GM10266 (cell line): ENCODE measurements around the gene JAK1.

ENCODE experiments used
- DNase-seq: peaks from one replicate; pipeline ENCODE4 v3.0.0; 2012; ENCODE audit errors: extremely low spot score
- TF ChIP-seq, protein P1 (sequence below): IDR thresholded peaks from 2 replicates; pipeline ENCODE4 v1.5.1; 2012; ENCODE audit warnings: mild to moderate bottlenecking, low read depth; ENCODE audit not compliant: control insufficient read depth, insufficient read depth; ENCODE audit errors: missing control alignments

The JAK1 gene

DNA sequence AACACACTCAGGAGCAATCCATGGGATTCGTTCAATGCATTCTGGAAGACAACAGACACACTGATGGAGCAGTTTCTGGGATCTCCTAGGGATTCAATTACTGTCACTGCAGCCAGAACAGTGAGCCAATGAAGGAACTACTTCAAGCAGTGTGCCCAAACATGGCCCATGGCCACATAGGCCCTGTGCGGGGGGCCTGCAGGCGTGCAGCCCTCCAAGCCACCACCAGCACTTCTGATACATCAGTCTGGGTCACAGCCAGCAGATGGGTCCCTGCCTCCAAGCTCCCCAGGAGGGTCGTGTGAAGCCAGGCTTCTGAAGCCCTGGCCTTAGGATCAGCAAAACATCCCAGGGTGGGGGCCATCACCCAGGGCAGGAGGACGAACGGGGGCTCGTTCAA, 122.2 kb downstream of the JAK1 start:
- DNase-seq, result no peak
- TF ChIP-seq, protein P1, sequence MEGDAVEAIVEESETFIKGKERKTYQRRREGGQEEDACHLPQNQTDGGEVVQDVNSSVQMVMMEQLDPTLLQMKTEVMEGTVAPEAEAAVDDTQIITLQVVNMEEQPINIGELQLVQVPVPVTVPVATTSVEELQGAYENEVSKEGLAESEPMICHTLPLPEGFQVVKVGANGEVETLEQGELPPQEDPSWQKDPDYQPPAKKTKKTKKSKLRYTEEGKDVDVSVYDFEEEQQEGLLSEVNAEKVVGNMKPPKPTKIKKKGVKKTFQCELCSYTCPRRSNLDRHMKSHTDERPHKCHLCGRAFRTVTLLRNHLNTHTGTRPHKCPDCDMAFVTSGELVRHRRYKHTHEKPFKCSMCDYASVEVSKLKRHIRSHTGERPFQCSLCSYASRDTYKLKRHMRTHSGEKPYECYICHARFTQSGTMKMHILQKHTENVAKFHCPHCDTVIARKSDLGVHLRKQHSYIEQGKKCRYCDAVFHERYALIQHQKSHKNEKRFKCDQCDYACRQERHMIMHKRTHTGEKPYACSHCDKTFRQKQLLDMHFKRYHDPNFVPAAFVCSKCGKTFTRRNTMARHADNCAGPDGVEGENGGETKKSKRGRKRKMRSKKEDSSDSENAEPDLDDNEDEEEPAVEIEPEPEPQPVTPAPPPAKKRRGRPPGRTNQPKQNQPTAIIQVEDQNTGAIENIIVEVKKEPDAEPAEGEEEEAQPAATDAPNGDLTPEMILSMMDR, result no peak

DNA sequence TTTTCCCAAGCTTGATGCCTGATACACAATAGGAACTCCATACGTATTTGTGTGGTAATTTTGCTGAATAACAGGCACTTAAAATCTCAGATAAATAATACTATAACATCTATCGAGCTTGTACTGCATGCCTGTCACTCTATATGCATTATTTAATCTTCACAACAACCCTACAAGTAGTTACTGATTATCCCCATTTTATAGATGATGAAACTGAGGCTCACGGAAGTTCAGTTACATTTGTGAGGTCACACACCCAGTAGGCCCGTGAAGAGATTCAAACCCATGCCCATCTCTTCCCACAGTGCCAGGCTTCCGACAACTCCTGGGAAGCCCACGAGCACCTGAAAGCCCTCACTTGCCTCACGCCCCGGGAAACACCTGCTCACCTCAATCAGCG, 122.7 kb downstream of the JAK1 start:
- TF ChIP-seq, protein P1, result no peak
- no peak for DNase-seq

DNA sequence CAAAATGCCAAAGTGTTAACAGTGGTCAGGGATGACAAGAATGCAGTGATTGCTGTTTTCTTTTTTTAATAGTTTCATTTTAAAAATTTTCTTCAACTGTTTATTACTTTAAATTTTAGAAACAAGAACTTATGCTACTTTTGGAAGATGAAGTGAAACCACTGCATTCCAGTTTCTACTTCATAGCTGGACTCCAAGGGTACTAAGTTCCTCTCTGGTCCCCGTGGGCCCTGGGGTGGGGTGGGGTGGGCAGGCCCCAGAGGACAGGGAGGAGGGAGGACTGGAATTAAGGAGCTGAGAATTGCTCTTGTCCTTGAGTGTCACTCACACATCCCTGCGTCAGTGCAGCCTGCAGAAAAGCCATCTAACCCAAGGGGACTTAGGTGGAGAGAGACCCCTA, 124.1 kb downstream of the JAK1 start:
- TF ChIP-seq, protein P1, result no peak
- no peak for DNase-seq

DNA sequence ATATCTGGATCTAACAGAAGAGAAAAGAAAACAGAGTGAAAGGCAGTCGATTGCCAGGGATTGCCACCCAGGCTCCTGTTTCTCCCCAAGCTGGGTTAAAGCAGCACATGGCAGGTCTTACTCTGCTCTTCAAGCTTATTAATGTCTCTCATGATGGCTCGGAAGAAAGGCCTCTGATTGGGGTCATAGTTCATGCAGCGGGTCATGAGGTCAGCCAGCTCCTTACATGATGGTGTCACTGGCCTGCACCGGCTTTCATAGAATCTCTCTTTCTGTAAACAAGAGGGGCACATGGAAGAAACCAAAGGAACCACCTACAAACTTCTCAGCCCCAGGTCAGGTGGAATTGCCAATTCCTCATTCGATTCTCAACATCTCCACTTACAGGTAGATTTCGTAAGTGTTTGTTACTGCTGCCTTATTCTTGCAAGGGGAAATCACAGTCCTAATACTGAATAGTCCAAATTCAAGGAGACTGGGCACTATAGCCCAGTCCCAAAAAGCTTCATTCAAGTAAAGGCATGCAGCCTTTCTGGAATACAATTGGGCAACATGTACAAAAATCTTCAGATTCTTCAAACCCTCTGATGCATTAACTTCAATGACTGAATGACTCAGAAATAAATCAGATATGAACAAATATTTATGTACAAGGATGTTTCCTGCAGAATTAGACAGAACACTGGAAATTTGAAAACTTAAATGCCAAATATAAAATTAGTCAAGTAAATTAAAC, 124.9 kb downstream of the JAK1 start:
- no peak for DNase-seq
- TF ChIP-seq, protein P1, result no peak

DNA sequence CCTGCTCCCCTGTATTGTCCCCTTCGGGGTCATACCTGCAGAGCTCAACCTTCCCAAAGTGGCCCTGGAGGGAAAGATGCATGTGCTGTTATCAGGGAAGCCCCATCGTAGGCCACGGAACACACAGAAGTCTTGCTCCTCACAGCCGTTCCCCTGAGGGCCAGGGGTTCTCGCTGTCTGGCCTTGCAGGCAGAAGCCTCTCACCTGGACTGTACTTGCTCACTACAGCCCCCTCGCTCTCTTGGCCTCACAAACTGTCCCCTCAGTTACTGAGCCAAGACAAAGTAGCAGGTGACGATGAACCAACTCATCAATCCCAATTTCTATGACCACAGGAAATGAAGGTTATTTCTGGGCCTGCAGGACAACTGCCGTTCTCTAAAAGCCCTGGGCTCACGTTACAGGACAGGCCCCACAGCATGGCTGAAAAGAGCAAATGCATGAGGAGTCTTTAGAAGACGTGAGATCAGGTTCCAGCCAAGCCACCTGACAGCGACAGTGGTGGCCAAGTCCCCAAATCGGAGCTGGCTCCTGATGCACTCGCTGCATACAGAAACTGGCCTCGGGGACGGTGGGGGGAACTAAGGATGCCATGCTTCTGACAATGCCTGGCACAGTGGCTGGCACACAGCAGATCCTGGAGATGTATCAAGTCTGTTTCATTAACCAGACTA, 126.5 kb downstream of the JAK1 start:
- TF ChIP-seq, protein P1, result no peak
- DNase-seq, result no peak

- TF ChIP-seq, protein P1, result no peak
- no peak for DNase-seq
Observed at GRCh38 chr1:64839261-64839660, 127.1 kb downstream of the JAK1 start.

- TF ChIP-seq, protein P1, result no peak
- DNase-seq, result no peak
Observed at GRCh38 chr1:64838486-64838885, 127.9 kb downstream of the JAK1 start.
